H1 (cell line): ENCODE results near the gene E2F3. TPM values are rescaled to one million over a fixed set of nuclear protein-coding genes. Genes with fewer than 3 reads are reported as not detected.

ENCODE experiments used
- CTCF ChIA-PET: fragments of 300-600 bp; sonication (Branson Sonifier 250); formaldehyde crosslinking; loops from one replicate; lab custom pipeline; 2021; ENCODE audit not compliant: partially characterized antibody; lab: Charles Lee
- POLR2A ChIA-PET: fragments of 300-600 bp; sonication (Branson Sonifier 250); formaldehyde crosslinking; loops from one replicate; lab custom pipeline; 2021; ENCODE audit warnings: inconsistent platforms; ENCODE audit not compliant: partially characterized antibody; lab: Charles Lee
- DNase-seq, 2 experiments: peaks; one replicate each; pipeline versions ENCODE4 v3.0.0 to v3.0.0-alpha.2; 2010 to 2022; ENCODE audit warnings: low spot score in 2 of 2, low read depth in 1 of 2, mixed read lengths in 1 of 2
- FAIRE-seq: peaks from 2 replicates; lab custom pipeline; 2011; peaks lifted over from hg19 to GRCh38; lab: Jason Lieb, UNC
- H2AFZ ChIP-seq: 2 replicates; pipeline ENCODE4 v1.8.1; 2012; ENCODE audit warnings: low read length, inconsistent platforms
- H2AK5ac ChIP-seq: 2 replicates; pipeline ENCODE4 v1.6.1; 2013; ENCODE audit warnings: low read depth, low read length
- H2BK120ac ChIP-seq: replicated peaks from 2 replicates; pipeline ENCODE3; 2013; ENCODE audit warnings: low read depth, low read length, inconsistent platforms
- H2BK12ac ChIP-seq: 2 replicates; pipeline ENCODE4 v1.6.1; 2013; ENCODE audit warnings: low read depth, low read length
- H2BK15ac ChIP-seq: 2 replicates; pipeline ENCODE4 v1.6.1; 2013; ENCODE audit warnings: low read length
- H2BK20ac ChIP-seq: 2 replicates; pipeline ENCODE4 v1.6.1; 2013; ENCODE audit warnings: low read length
- H2BK5ac ChIP-seq: 2 replicates; pipeline ENCODE4 v1.6.1; 2013; ENCODE audit warnings: low read depth, low read length
- H3K14ac ChIP-seq: 2 replicates; pipeline ENCODE4 v1.6.1; 2013; ENCODE audit warnings: inconsistent platforms; ENCODE audit not compliant: insufficient read length
- H3K18ac ChIP-seq: 2 replicates; pipeline ENCODE4 v1.6.1; 2013; ENCODE audit warnings: low read length; ENCODE audit errors: extremely low read depth
- H3K23ac ChIP-seq: 2 replicates; pipeline ENCODE4 v1.6.1; 2013; ENCODE audit warnings: inconsistent platforms; ENCODE audit not compliant: insufficient read length
- H3K23me2 ChIP-seq: 2 replicates; pipeline ENCODE4 v1.6.1; 2013; ENCODE audit warnings: low read depth, low read length
- H3K27ac ChIP-seq: 2 replicates; pipeline ENCODE4 v1.6.1; 2011; ENCODE audit warnings: low read depth, low read length, inconsistent platforms
- H3K27me3 ChIP-seq, 4 experiments: replicated peaks in 1 of 4; 1 replicate in 1 of 4; 2 replicates in 3 of 4; pipeline versions ENCODE4 v1.6.1 to v1.8.1; 2011 to 2013; ENCODE audit warnings: low read length in 3 of 4, mild to moderate bottlenecking in 3 of 4, inconsistent platforms in 2 of 4, mixed read lengths in 2 of 4, moderate library complexity in 1 of 4; ENCODE audit not compliant: control insufficient read depth in 3 of 4, insufficient read depth in 3 of 4; ENCODE audit errors: extremely low read depth in 1 of 4
- H3K36me3 ChIP-seq, 4 experiments: 2 replicates each; pipeline versions ENCODE4 v1.6.1 to v1.8.1; 2011 to 2013; ENCODE audit warnings: mild to moderate bottlenecking in 4 of 4, low read length in 3 of 4, moderate library complexity in 2 of 4, control low read depth in 1 of 4, inconsistent platforms in 1 of 4; ENCODE audit not compliant: insufficient read depth in 4 of 4, control insufficient read depth in 2 of 4
- H3K4ac ChIP-seq: replicated peaks from 2 replicates; pipeline ENCODE3; 2013; ENCODE audit warnings: low read length, low read depth, mixed read lengths, inconsistent platforms; ENCODE audit not compliant: insufficient read length
- H3K4me1 ChIP-seq, 4 experiments: replicated peaks in 1 of 4; 1 replicate in 1 of 4; 2 replicates in 3 of 4; pipeline versions ENCODE4 v1.6.1 to v1.8.1; 2011 to 2013; ENCODE audit warnings: low read length in 3 of 4, inconsistent platforms in 2 of 4, mixed read lengths in 1 of 4; ENCODE audit not compliant: insufficient read depth in 4 of 4, control insufficient read depth in 3 of 4
- H3K4me2 ChIP-seq, 2 experiments: 2 replicates each; pipeline versions ENCODE4 v1.6.1 to v1.8.1; 2011 to 2013; ENCODE audit warnings: low read depth in 2 of 2, low read length in 2 of 2, control low read depth in 1 of 2, inconsistent platforms in 1 of 2, mild to moderate bottlenecking in 1 of 2; ENCODE audit not compliant: insufficient read depth in 1 of 2
- H3K4me3 ChIP-seq, 4 experiments: fragments of 200-600, 300-600 bp in 1 of 4; sonication (generic), shearing (Covaris generic), sonication (Bioruptor Twin) in 1 of 4; 2 replicates each; pipeline versions ENCODE4 v1.5.1 to v1.8.1; 2011 to 2016; ENCODE audit warnings: low read length in 4 of 4, low read depth in 3 of 4, control low read depth in 2 of 4, inconsistent platforms in 2 of 4, mild to moderate bottlenecking in 2 of 4, mixed read lengths in 1 of 4, moderate library complexity in 1 of 4; ENCODE audit not compliant: insufficient read depth in 2 of 4; ENCODE audit errors: extremely low read depth in 1 of 4
- H3K56ac ChIP-seq: replicated peaks from 2 replicates; pipeline ENCODE3; 2013; ENCODE audit warnings: low read depth, mild to moderate bottlenecking, mixed read lengths, low read length, inconsistent platforms; ENCODE audit not compliant: insufficient read length
- H3K79me1 ChIP-seq: 2 replicates; pipeline ENCODE4 v1.6.1; 2013; ENCODE audit warnings: low read depth, low read length, control low read depth
- H3K79me2 ChIP-seq, 2 experiments: 2 replicates each; pipeline versions ENCODE4 v1.6.1 to v1.8.1; 2012 to 2013; ENCODE audit warnings: low read length in 2 of 2, mild to moderate bottlenecking in 2 of 2, inconsistent platforms in 1 of 2; ENCODE audit not compliant: insufficient read depth in 2 of 2, control insufficient read depth in 1 of 2
- H3K9ac ChIP-seq, 4 experiments: replicated peaks in 1 of 4; 1 replicate in 1 of 4; 2 replicates in 3 of 4; pipeline versions ENCODE4 v1.6.1 to v1.8.1; 2011 to 2013; ENCODE audit warnings: low read depth in 3 of 4, low read length in 3 of 4, control low read depth in 2 of 4, mild to moderate bottlenecking in 2 of 4, moderate library complexity in 2 of 4, inconsistent platforms in 1 of 4; ENCODE audit errors: extremely low read depth in 1 of 4
- H3K9me3 ChIP-seq, 2 experiments: 2 replicates each; pipeline versions ENCODE4 v1.6.1 to v1.8.1; 2012 to 2013; ENCODE audit warnings: mild to moderate bottlenecking in 2 of 2, moderate library complexity in 2 of 2, control low read depth in 1 of 2, inconsistent platforms in 1 of 2, low read depth in 1 of 2, low read length in 1 of 2, mixed read lengths in 1 of 2; ENCODE audit not compliant: insufficient read depth in 2 of 2
- H4K20me1 ChIP-seq, 2 experiments: replicated peaks in 1 of 2; 2 replicates each; pipeline versions ENCODE3 to v1.8.1; 2011 to 2013; ENCODE audit warnings: inconsistent platforms in 2 of 2, low read length in 2 of 2, mild to moderate bottlenecking in 1 of 2; ENCODE audit not compliant: insufficient read depth in 2 of 2, control insufficient read depth in 1 of 2
- H4K5ac ChIP-seq: 2 replicates; pipeline ENCODE4 v1.6.1; 2013; ENCODE audit warnings: low read length, low read depth, mixed read lengths, inconsistent platforms; ENCODE audit not compliant: insufficient read length
- H4K8ac ChIP-seq: 2 replicates; pipeline ENCODE4 v1.8.0; 2013; ENCODE audit warnings: mild to moderate bottlenecking, moderate library complexity, low read length, inconsistent platforms; ENCODE audit not compliant: insufficient read depth; ENCODE audit errors: extremely low read depth
- H4K91ac ChIP-seq: replicated peaks from 2 replicates; pipeline ENCODE3; 2013; ENCODE audit warnings: low read length, mixed read lengths, inconsistent platforms; ENCODE audit not compliant: insufficient read length
- ATF2 ChIP-seq: IDR thresholded peaks from 2 replicates; pipeline ENCODE4 v1.6.1; 2012; ENCODE audit warnings: low read length, inconsistent platforms
- CREB1 ChIP-seq: IDR thresholded peaks from 2 replicates; pipeline ENCODE4 v1.6.1; 2012; ENCODE audit warnings: inconsistent platforms
- EGR1 ChIP-seq: IDR thresholded peaks from 2 replicates; pipeline ENCODE4 v1.6.1; 2011; ENCODE audit warnings: low read depth, low read length, borderline replicate concordance
- EP300 ChIP-seq, 2 experiments: IDR thresholded peaks; 1 replicate in 1 of 2; 2 replicates in 1 of 2; pipeline ENCODE4 v1.6.1; 2011 to 2012; ENCODE audit warnings: low read depth in 2 of 2, low read length in 2 of 2, mild to moderate bottlenecking in 2 of 2, borderline replicate concordance in 1 of 2, inconsistent platforms in 1 of 2, moderate library complexity in 1 of 2
- MAX ChIP-seq: IDR thresholded peaks from 2 replicates; pipeline ENCODE4 v1.6.1; 2012; ENCODE audit warnings: inconsistent platforms
- RXRA ChIP-seq: IDR thresholded peaks from 2 replicates; pipeline ENCODE4 v1.6.1; 2011; ENCODE audit warnings: low read depth, mild to moderate bottlenecking, low read length, moderate library complexity; ENCODE audit not compliant: insufficient read depth
- YY1 ChIP-seq: IDR thresholded peaks from 2 replicates; pipeline ENCODE4 v1.6.1; 2011; ENCODE audit warnings: low read depth, mild to moderate bottlenecking, low read length
- ZNF274 ChIP-seq: IDR thresholded peaks from 2 replicates; pipeline ENCODE4 v1.7.0; 2012; ENCODE audit warnings: low read length, borderline replicate concordance; ENCODE audit errors: extremely low read depth
- WGBS, 2 experiments: shearing (Covaris generic) in 1 of 2; methylation state at CpG; one replicate each; pipeline versions ENCODE4 v1.1.6 to v1.1.7; 2013 to 2015; ENCODE audit warnings: low lambda C conversion rate in 2 of 2, mixed read lengths in 2 of 2, inconsistent platforms in 1 of 2, low coverage in 1 of 2, missing lambda C conversion rate in 1 of 2; ENCODE audit not compliant: insufficient replicate concordance in 2 of 2, insufficient coverage in 1 of 2, insufficient read length in 1 of 2; ENCODE audit errors: extremely low coverage in 1 of 2, missing lambda C conversion rate in 1 of 2; 5-methylcytosine and 5-hydroxymethylcytosine counted together
- polyA plus RNA-seq, 7 experiments: library from polyadenylated mRNA; depleted of rRNA in 3 of 7; stranded (reverse) in 5 of 7; unstranded in 2 of 7; fragments of >200 nt in 5 of 7; fragments of 200-250 nt in 2 of 7; gene quantifications; 1 replicate in 5 of 7; 2 replicates in 1 of 7; 4 replicates in 1 of 7; pipeline versions ENCODE4 v1.2.1 to v1.2.3, GENCODE V29; 2011 to 2013; ENCODE audit warnings: missing spikeins in 2 of 7, mixed read lengths in 2 of 7
- total RNA-seq: library from RNA; stranded (reverse); fragmentation: NEBNext Ultra II Directional; extraction: Animal tissue kit (Norgen Biotek cat#: 25700); gene quantifications from 2 replicates; pipeline ENCODE4 v1.2.1, GENCODE V29; 2021

Gene E2F3
- total and polyA plus RNA-seq, 2 of the 8 experiments (the other 6 are each of a cell fraction or from before 2014, with no cell fraction given): 14.9 to 42.2 TPM

GRCh38 chr6:20447157-20447556 lies 45.5 kb downstream of the E2F3 start:
- ChIA-PET POLR2A (interaction anchor here (0.6 to 2.6 kb wide), 6 partner anchors 12 to 775 kb away, joined by 3 to 10 read pairs (median 4); no protein-coding TSS in a partner anchor), CTCF (interaction anchor here (0.6 to 1.4 kb wide), 4 partner anchors 17 to 126 kb away, joined by 3 to 4 read pairs (median 4); no protein-coding TSS in a partner anchor)
- no peak overlapping the region for H3K4ac ChIP-seq
- no peaks in the 10 kb centered on the region for H3K9me3 ChIP-seq
- H2BK5ac ChIP-seq: peak overlapping the region; percentile 71; the same call in 1 of the 2 replicates
- no peak for DNase-seq
- peaks cover 9 to 96% of the 10 kb centered on the region in 2 experiments; a peak in 3 of 4 replicates for H3K79me2 ChIP-seq
- no peak overlapping the region for H4K91ac ChIP-seq
- H3K9ac ChIP-seq: no peak overlapping the region
- H3K18ac ChIP-seq: no peak overlapping the region
- no peak overlapping the region for H4K8ac ChIP-seq
- no peak overlapping the region for H2BK15ac ChIP-seq
- no peak overlapping the region for H3K4me3 ChIP-seq
- H2BK20ac ChIP-seq: no peak overlapping the region
- H4K5ac ChIP-seq: no peak overlapping the region
- TF ChIP-seq EGR1 (no peak), YY1 (no peak), CREB1 (no peak), RXRA (no peak), ATF2 (no peak), ZNF274 (no peak), EP300 (IDR thresholded peaks at IDR 0.05; ENCODE audit: borderline replicate concordance in 1 of 2, low read depth in 2 of 2, low read length in 2 of 2) (no peak), MAX (no peak)
- TF ChIP-seq, all 59 proteins: peak for 0
- no peak for FAIRE-seq
- no peaks in the 10 kb centered on the region for H3K27me3 ChIP-seq
- H3K23me2 ChIP-seq: no peaks in the 10 kb centered on the region
- peaks cover 8 to 18% of the 10 kb centered on the region in 2 experiments for H4K20me1 ChIP-seq
- no peak overlapping the region for H3K56ac ChIP-seq
- no peak overlapping the region for H2AFZ ChIP-seq
- no peak overlapping the region for H2AK5ac ChIP-seq
- no peak overlapping the region for H3K23ac ChIP-seq
- 76% methylated on average over 3 of the region's 3 CpGs; no CpG with 5 or more reads in 1 of the 2 experiments for WGBS, 2 experiments
- peak overlapping the region; percentile 12 to 57; a peak in 1 of 4 replicates for H3K4me2 ChIP-seq
- no peak overlapping the region for H3K14ac ChIP-seq
- peaks cover 0 to 5% (median 0%) of the 10 kb centered on the region in 4 experiments; a peak in 1 of 8 replicates for H3K36me3 ChIP-seq
- peaks cover 0 to 9% (median 5%) of the 10 kb centered on the region in 4 experiments; a peak in 5 of 7 replicates for H3K4me1 ChIP-seq
- H2BK120ac ChIP-seq: no peak overlapping the region
- peaks cover 8% of the 10 kb centered on the region for H3K79me1 ChIP-seq
- H2BK12ac ChIP-seq: no peak overlapping the region
- H3K27ac ChIP-seq: no peak overlapping the region
